Ishikawa (cell line): ENCODE measurements around the gene GRAMD1B.

Source experiments
- CEBPB ChIP-seq: IDR thresholded peaks from 2 replicates; pipeline ENCODE4 v1.6.1; 2012
- CREB1 ChIP-seq: IDR thresholded peaks from 2 replicates; pipeline ENCODE4 v1.6.1; 2012; ENCODE audit warnings: low read depth
- EGR1 ChIP-seq: IDR thresholded peaks from 2 replicates; pipeline ENCODE4 v1.6.1; 2012
- EP300 ChIP-seq: IDR thresholded peaks from 2 replicates; pipeline ENCODE4 v1.6.1; 2012; ENCODE audit warnings: borderline replicate concordance
- FOXM1 ChIP-seq: IDR thresholded peaks from 2 replicates; pipeline ENCODE4 v1.6.1; 2012; ENCODE audit warnings: low read depth, borderline replicate concordance
- NFIC ChIP-seq: IDR thresholded peaks from 2 replicates; pipeline ENCODE4 v1.6.1; 2012
- RAD21 ChIP-seq: IDR thresholded peaks from 2 replicates; pipeline ENCODE4 v1.6.1; 2012; ENCODE audit warnings: low read depth
- TAF1 ChIP-seq: IDR thresholded peaks from 2 replicates; pipeline ENCODE4 v1.6.1; 2012; ENCODE audit warnings: low read depth, mild to moderate bottlenecking
- TCF12 ChIP-seq: IDR thresholded peaks from 2 replicates; pipeline ENCODE4 v1.6.1; 2012; ENCODE audit warnings: low read depth
- TEAD4 ChIP-seq: IDR thresholded peaks from 2 replicates; pipeline ENCODE4 v1.6.1; 2012
- YY1 ChIP-seq: IDR thresholded peaks from 2 replicates; pipeline ENCODE4 v1.6.1; 2012; ENCODE audit warnings: low read depth
- ZBTB7A ChIP-seq: IDR thresholded peaks from 2 replicates; pipeline ENCODE4 v1.6.1; 2012; ENCODE audit warnings: low read depth
- TF ChIP-seq, protein P1 (sequence below): IDR thresholded peaks from 2 replicates; pipeline ENCODE4 v1.6.1; 2012
- TF ChIP-seq, protein P2 (sequence below): IDR thresholded peaks from 2 replicates; pipeline ENCODE4 v1.6.1; 2012; ENCODE audit warnings: low read depth, mild to moderate bottlenecking
- TF ChIP-seq, protein P3 (sequence below): IDR thresholded peaks from 2 replicates; pipeline ENCODE4 v1.6.1; 2012

Gene GRAMD1B

DNA sequence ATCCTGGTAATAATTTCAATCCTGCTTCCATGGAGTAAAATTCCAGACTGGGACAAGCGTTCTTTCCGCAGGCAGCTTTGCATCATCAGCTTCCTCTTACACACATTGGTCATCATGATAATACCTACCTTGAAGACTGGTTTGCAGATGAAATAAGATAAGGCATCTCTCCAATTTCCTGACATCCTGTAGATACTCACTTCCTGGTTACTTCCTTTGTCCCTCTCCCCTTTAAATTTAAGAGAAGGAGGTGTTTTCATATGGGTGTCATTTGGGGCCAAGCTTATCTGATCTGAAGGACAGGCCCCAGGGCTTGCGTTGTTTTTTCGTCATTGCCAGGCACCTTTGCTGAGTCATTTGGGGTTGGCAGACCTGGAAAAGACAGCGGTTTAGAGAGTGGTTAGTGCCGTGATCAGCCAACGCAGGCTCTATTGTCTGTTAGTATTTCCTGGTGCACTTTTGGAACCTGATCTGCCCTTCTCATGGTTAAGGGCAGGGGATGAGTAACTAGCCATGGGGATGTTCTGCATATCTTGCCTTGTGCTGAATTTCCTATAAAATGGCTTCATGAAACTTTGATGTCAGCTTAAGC lies 24.1 kb downstream of the GRAMD1B start:
- TF ChIP-seq EP300 (no peak), NFIC (no peak), TAF1 (no peak), RAD21 (no peak), CREB1 (no peak), TCF12 (no peak), ZBTB7A (no peak)
- TF ChIP-seq, protein P1, sequence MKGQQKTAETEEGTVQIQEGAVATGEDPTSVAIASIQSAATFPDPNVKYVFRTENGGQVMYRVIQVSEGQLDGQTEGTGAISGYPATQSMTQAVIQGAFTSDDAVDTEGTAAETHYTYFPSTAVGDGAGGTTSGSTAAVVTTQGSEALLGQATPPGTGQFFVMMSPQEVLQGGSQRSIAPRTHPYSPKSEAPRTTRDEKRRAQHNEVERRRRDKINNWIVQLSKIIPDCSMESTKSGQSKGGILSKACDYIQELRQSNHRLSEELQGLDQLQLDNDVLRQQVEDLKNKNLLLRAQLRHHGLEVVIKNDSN = no peak
- TF ChIP-seq, protein P2, sequence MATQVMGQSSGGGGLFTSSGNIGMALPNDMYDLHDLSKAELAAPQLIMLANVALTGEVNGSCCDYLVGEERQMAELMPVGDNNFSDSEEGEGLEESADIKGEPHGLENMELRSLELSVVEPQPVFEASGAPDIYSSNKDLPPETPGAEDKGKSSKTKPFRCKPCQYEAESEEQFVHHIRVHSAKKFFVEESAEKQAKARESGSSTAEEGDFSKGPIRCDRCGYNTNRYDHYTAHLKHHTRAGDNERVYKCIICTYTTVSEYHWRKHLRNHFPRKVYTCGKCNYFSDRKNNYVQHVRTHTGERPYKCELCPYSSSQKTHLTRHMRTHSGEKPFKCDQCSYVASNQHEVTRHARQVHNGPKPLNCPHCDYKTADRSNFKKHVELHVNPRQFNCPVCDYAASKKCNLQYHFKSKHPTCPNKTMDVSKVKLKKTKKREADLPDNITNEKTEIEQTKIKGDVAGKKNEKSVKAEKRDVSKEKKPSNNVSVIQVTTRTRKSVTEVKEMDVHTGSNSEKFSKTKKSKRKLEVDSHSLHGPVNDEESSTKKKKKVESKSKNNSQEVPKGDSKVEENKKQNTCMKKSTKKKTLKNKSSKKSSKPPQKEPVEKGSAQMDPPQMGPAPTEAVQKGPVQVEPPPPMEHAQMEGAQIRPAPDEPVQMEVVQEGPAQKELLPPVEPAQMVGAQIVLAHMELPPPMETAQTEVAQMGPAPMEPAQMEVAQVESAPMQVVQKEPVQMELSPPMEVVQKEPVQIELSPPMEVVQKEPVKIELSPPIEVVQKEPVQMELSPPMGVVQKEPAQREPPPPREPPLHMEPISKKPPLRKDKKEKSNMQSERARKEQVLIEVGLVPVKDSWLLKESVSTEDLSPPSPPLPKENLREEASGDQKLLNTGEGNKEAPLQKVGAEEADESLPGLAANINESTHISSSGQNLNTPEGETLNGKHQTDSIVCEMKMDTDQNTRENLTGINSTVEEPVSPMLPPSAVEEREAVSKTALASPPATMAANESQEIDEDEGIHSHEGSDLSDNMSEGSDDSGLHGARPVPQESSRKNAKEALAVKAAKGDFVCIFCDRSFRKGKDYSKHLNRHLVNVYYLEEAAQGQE = no peak
- TF ChIP-seq, protein P3, sequence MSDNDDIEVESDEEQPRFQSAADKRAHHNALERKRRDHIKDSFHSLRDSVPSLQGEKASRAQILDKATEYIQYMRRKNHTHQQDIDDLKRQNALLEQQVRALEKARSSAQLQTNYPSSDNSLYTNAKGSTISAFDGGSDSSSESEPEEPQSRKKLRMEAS = no peak

DNA sequence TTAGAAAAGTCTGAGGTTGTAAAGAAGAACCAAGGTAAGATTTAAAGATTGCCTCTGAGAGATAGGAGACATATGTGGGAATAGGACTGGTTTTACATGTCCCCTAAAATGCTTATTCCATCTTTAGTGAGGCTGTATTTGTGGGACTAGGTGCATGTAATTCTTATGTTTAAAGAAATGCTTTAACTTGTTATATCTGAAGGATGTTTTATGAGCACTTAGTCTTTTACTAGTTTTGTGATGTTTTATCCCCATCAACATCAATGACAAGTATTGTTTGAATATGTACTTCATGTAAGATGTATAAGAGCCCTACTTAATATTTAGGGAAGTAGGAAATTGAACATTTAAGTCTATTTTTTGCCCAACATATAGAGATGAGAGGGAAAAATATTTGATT lies 24.7 kb downstream of the GRAMD1B start:
- TF ChIP-seq TEAD4 (no peak), YY1 (no peak), ZBTB7A (no peak), TAF1 (no peak), RAD21 (no peak), CREB1 (no peak), TCF12 (no peak), FOXM1 (no peak), CEBPB (no peak), EP300 (no peak), NFIC (no peak), EGR1 (no peak)
- TF ChIP-seq, protein P2 = no peak
- TF ChIP-seq, protein P1 = no peak
- TF ChIP-seq, protein P3 = no peak

DNA sequence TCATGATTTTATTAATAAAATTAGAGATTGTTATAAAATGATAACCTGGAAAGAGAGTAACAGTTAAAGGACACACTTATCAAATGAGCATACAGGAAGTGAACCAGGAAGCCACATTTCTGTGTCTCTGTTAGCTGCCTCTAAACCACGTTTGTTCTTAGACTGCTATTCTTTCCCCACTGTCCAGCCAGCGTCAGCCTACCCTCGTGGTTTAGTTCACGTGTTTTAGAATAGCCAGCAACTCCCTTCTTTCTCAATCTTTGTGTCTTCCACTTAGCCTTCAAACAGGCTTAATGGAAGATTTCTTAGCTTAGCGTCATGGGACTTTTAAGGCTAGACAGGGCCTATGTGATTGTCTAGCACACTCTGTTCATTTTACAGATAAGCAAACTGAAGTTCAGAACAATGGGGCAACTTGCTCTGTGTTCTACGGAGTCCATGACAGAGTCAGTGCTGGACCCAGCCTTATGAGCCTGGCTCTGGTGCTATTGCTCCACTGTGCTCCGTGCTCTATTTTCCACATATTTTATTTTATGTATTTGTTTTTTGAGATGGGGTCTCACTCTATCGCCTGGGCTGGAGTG lies 27.2 kb downstream of the GRAMD1B start:
- TF ChIP-seq TCF12 (no peak), FOXM1 (no peak), CEBPB (no peak), YY1 (no peak), CREB1 (no peak), EP300 (no peak), EGR1 (no peak), NFIC (no peak), RAD21 (no peak), TAF1 (no peak), TEAD4 (no peak), ZBTB7A (no peak)
- TF ChIP-seq, protein P3 = no peak
- TF ChIP-seq, protein P1 = no peak
- TF ChIP-seq, protein P2 = no peak
